HepG2 (cell line): ENCODE results near the gene SH3YL1. TPM values are rescaled to one million over a fixed set of nuclear protein-coding genes. Genes with fewer than 3 reads are reported as not detected.

Source experiments
- CBX2 ChIP-seq, 2 experiments: fragments of 200-600 bp in 1 of 2; sonication (generic); formaldehyde crosslinking in 1 of 2; IDR thresholded peaks; 2 replicates each; pipeline versions ENCODE4 v1.7.0 to v1.8.1; 2018 to 2022; ENCODE audit warnings: low read depth in 2 of 2, low read length in 1 of 2, mild to moderate bottlenecking in 1 of 2, missing genetic modification reagents in 1 of 2
- EEA1 ChIP-seq: sonication (generic); formaldehyde crosslinking; IDR thresholded peaks from 2 replicates; pipeline ENCODE4 v1.5.1; 2020; ENCODE audit warnings: mild to moderate bottlenecking, missing genetic modification reagents, borderline replicate concordance
- ETV5 ChIP-seq: IDR thresholded peaks from 2 replicates; pipeline ENCODE4 v1.6.1; 2018; ENCODE audit warnings: missing biosample characterization, missing genetic modification reagents, inconsistent platforms, borderline replicate concordance
- GATAD1 ChIP-seq: IDR thresholded peaks from 2 replicates; pipeline ENCODE4 v1.6.1; 2016; ENCODE audit warnings: missing genetic modification reagents, missing compliant biosample characterization
- GATAD2A ChIP-seq: IDR thresholded peaks from 2 replicates; pipeline ENCODE4 v1.6.1; 2016
- HNF4A ChIP-seq: sonication (generic); formaldehyde crosslinking; IDR thresholded peaks from 2 replicates; pipeline ENCODE4 v1.4.0; 2020; ENCODE audit warnings: missing genetic modification reagents
- KDM2A ChIP-seq: sonication (generic); formaldehyde crosslinking; IDR thresholded peaks from 2 replicates; pipeline ENCODE4 v1.4.0; 2020; ENCODE audit warnings: low read depth, missing genetic modification reagents, borderline replicate concordance
- REXO4 ChIP-seq: sonication (generic); formaldehyde crosslinking; IDR thresholded peaks from 2 replicates; pipeline ENCODE4 v1.8.0; 2022; ENCODE audit warnings: missing genetic modification reagents, mild to moderate bottlenecking, borderline replicate concordance
- WIZ ChIP-seq: sonication (generic); formaldehyde crosslinking; IDR thresholded peaks from 2 replicates; pipeline ENCODE4 v1.5.1; 2020; ENCODE audit warnings: mild to moderate bottlenecking, missing genetic modification reagents
- ZC3H4 ChIP-seq: sonication (generic); formaldehyde crosslinking; IDR thresholded peaks from 2 replicates; pipeline ENCODE4 v1.4.0; 2020; ENCODE audit warnings: missing genetic modification reagents, borderline replicate concordance
- ZFP82 ChIP-seq: sonication (generic); formaldehyde crosslinking; IDR thresholded peaks from 2 replicates; pipeline ENCODE4 v1.5.1; 2020; ENCODE audit warnings: mild to moderate bottlenecking, missing genetic modification reagents, borderline replicate concordance
- ZNF12 ChIP-seq: sonication (generic); formaldehyde crosslinking; IDR thresholded peaks from 2 replicates; pipeline ENCODE4 v1.5.0; 2020; ENCODE audit warnings: missing genetic modification reagents
- ZNF136 ChIP-seq: sonication (generic); formaldehyde crosslinking; IDR thresholded peaks from 2 replicates; pipeline ENCODE4 v1.8.1; 2022; ENCODE audit warnings: low read depth, mild to moderate bottlenecking, moderate library complexity, missing genetic modification reagents
- ZNF281 ChIP-seq: sonication (generic); formaldehyde crosslinking; IDR thresholded peaks from 2 replicates; pipeline ENCODE4 v1.4.0; 2020; ENCODE audit warnings: missing genetic modification reagents, borderline replicate concordance
- ZNF383 ChIP-seq: sonication (generic); formaldehyde crosslinking; IDR thresholded peaks from 2 replicates; pipeline ENCODE4 v1.4.0; 2020; ENCODE audit warnings: missing genetic modification reagents, mild to moderate bottlenecking, borderline replicate concordance
- ZNF557 ChIP-seq: sonication (generic); formaldehyde crosslinking; IDR thresholded peaks from 2 replicates; pipeline ENCODE4 v1.4.0; 2020; ENCODE audit warnings: missing genetic modification reagents
- ZSCAN21 ChIP-seq: sonication (generic); formaldehyde crosslinking; IDR thresholded peaks from 2 replicates; pipeline ENCODE4 v1.8.0; 2022; ENCODE audit warnings: mild to moderate bottlenecking, missing genetic modification reagents, moderate library complexity, borderline replicate concordance
- ZXDC ChIP-seq: sonication (generic); formaldehyde crosslinking; IDR thresholded peaks from 2 replicates; pipeline ENCODE4 v1.5.0; 2020; ENCODE audit warnings: mild to moderate bottlenecking, missing genetic modification reagents
- polyA plus RNA-seq, 8 experiments: library from polyadenylated mRNA; depleted of rRNA in 3 of 8; stranded (reverse) in 7 of 8; unstranded in 1 of 8; fragments of >200 nt; fragmentation: Illumina TruSeq in 4 of 8; extraction: Trizol in 4 of 8; gene quantifications; 2 replicates each; pipeline versions ENCODE4 v1.2.1 to v1.2.3, GENCODE V29; 2011 to 2016; ENCODE audit warnings: low read depth in 4 of 8, missing spikeins in 1 of 8, mixed read lengths in 1 of 8; ENCODE audit not compliant: insufficient read depth in 1 of 8
- total RNA-seq, 5 experiments: library from RNA; depleted of rRNA; stranded (reverse); fragments of >200 nt; fragmentation: Illumina TruSeq; extraction: Trizol; gene quantifications; 2 replicates each; pipeline ENCODE4 v1.2.3, GENCODE V29; 2016; ENCODE audit warnings: low read depth in 1 of 5
- TF ChIP-seq, protein P1 (sequence below): sonication (generic); formaldehyde crosslinking; IDR thresholded peaks from 2 replicates; pipeline ENCODE4 v1.4.0; 2020; ENCODE audit warnings: missing genetic modification reagents, borderline replicate concordance
- TF ChIP-seq, protein P2 (sequence below): IDR thresholded peaks from 2 replicates; pipeline ENCODE4 v1.6.1; 2012; ENCODE audit warnings: inconsistent platforms

SH3YL1 gene
- total and polyA plus RNA-seq, 2 of the 13 experiments (the other 11 are each of a cell fraction or from before 2014, with no cell fraction given), result 13.0 to 48.2 TPM

- no peak for TF ChIP-seq WIZ (CRISPR knock-in tag)
- TF ChIP-seq ZC3H4 (CRISPR knock-in tag), result no peak
- no peak for TF ChIP-seq EEA1 (CRISPR knock-in tag)
- TF ChIP-seq ZFP82 (CRISPR knock-in tag), result no peak
- no peak for TF ChIP-seq ZNF383 (CRISPR knock-in tag)
- TF ChIP-seq HNF4A, result no peak
- TF ChIP-seq, protein P1, sequence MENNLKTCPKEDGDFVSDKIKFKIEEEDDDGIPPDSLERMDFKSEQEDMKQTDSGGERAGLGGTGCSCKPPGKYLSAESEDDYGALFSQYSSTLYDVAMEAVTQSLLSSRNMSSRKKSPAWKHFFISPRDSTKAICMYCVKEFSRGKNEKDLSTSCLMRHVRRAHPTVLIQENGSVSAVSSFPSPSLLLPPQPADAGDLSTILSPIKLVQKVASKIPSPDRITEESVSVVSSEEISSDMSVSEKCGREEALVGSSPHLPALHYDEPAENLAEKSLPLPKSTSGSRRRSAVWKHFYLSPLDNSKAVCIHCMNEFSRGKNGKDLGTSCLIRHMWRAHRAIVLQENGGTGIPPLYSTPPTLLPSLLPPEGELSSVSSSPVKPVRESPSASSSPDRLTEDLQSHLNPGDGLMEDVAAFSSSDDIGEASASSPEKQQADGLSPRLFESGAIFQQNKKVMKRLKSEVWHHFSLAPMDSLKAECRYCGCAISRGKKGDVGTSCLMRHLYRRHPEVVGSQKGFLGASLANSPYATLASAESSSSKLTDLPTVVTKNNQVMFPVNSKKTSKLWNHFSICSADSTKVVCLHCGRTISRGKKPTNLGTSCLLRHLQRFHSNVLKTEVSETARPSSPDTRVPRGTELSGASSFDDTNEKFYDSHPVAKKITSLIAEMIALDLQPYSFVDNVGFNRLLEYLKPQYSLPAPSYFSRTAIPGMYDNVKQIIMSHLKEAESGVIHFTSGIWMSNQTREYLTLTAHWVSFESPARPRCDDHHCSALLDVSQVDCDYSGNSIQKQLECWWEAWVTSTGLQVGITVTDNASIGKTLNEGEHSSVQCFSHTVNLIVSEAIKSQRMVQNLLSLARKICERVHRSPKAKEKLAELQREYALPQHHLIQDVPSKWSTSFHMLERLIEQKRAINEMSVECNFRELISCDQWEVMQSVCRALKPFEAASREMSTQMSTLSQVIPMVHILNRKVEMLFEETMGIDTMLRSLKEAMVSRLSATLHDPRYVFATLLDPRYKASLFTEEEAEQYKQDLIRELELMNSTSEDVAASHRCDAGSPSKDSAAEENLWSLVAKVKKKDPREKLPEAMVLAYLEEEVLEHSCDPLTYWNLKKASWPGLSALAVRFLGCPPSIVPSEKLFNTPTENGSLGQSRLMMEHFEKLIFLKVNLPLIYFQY (CRISPR knock-in tag), result no peak
- 0 out of 2 replicates have a peak, but pooled peaks have one; percentile 21 for TF ChIP-seq ETV5 (CRISPR knock-in tag)
- no peak for TF ChIP-seq REXO4 (CRISPR knock-in tag)
- TF ChIP-seq GATAD2A (CRISPR knock-in tag), result no peak; the same call in 1 of the 2 replicates
- no peak for TF ChIP-seq ZNF12 (CRISPR knock-in tag)
- TF ChIP-seq ZSCAN21 (CRISPR knock-in tag), result no peak
- no peak for TF ChIP-seq ZXDC (CRISPR knock-in tag)
- TF ChIP-seq CBX2 (IDR thresholded peaks at IDR 0.05; ENCODE audit: low read depth, low read length), result no peak
- peak; percentile 42; the same call in 1 of the 2 replicates for TF ChIP-seq CBX2 (CRISPR knock-in tag; IDR thresholded peaks at IDR 0.05; ENCODE audit: low read depth)
- TF ChIP-seq ZNF557 (CRISPR knock-in tag), result no peak
- TF ChIP-seq, protein P2, sequence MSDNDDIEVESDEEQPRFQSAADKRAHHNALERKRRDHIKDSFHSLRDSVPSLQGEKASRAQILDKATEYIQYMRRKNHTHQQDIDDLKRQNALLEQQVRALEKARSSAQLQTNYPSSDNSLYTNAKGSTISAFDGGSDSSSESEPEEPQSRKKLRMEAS, result peak; percentile 81
- TF ChIP-seq KDM2A (CRISPR knock-in tag), result peak; percentile 49; the same call in 1 of the 2 replicates
- no peak for TF ChIP-seq GATAD1
- TF ChIP-seq ZNF136 (CRISPR knock-in tag), result no peak
- no peak for TF ChIP-seq ZNF281
These were observed 25.7 kb upstream of the SH3YL1 start (continued) for GRCh38 chr2:289362-290089.
